H9 (cell line): ENCODE measurements around the gene TBC1D2. TPM values are rescaled to one million over a fixed set of nuclear protein-coding genes. Genes with fewer than 3 reads are reported as not detected.

Experiments
- DNase-seq: peaks from one replicate; pipeline ENCODE4 v3.0.0-alpha.2; 2017
- H2AFZ ChIP-seq: one replicate; pipeline ENCODE4 v1.6.1; 2013; ENCODE audit warnings: mild to moderate bottlenecking, low read length, control low read depth, moderate library complexity
- H2AK5ac ChIP-seq: 2 replicates; pipeline ENCODE4 v1.6.1; 2013; ENCODE audit warnings: low read length, control low read depth, mixed read lengths; ENCODE audit not compliant: insufficient read length
- H2BK120ac ChIP-seq: one replicate; pipeline ENCODE4 v1.6.1; 2013; ENCODE audit warnings: low read depth, mild to moderate bottlenecking, low read length, control low read depth, inconsistent platforms; ENCODE audit not compliant: poor library complexity, severe bottlenecking
- H2BK12ac ChIP-seq: 2 replicates; pipeline ENCODE4 v1.6.1; 2013; ENCODE audit warnings: low read length, control low read depth, mixed read lengths, low read depth; ENCODE audit not compliant: insufficient read length
- H2BK15ac ChIP-seq: 2 replicates; pipeline ENCODE4 v1.6.1; 2013; ENCODE audit warnings: low read depth, low read length, control low read depth
- H2BK20ac ChIP-seq: one replicate; pipeline ENCODE4 v1.6.1; 2013; ENCODE audit warnings: low read depth, mild to moderate bottlenecking, low read length, control low read depth, inconsistent platforms; ENCODE audit not compliant: poor library complexity, severe bottlenecking
- H2BK5ac ChIP-seq: 2 replicates; pipeline ENCODE4 v1.6.1; 2013; ENCODE audit warnings: low read length, control low read depth, mixed read lengths; ENCODE audit not compliant: insufficient read length
- H3K14ac ChIP-seq: 2 replicates; pipeline ENCODE4 v1.6.1; 2013; ENCODE audit warnings: low read length, control low read depth; ENCODE audit not compliant: insufficient read depth
- H3K18ac ChIP-seq: 2 replicates; pipeline ENCODE4 v1.6.1; 2013; ENCODE audit warnings: low read depth, mild to moderate bottlenecking, mixed read lengths, low read length, control low read depth; ENCODE audit not compliant: insufficient read length
- H3K23ac ChIP-seq: 2 replicates; pipeline ENCODE4 v1.6.1; 2013; ENCODE audit warnings: low read length, control low read depth, mixed read lengths, low read depth; ENCODE audit not compliant: insufficient read length
- H3K23me2 ChIP-seq: 2 replicates; pipeline ENCODE4 v1.6.1; 2013; ENCODE audit warnings: low read depth, mild to moderate bottlenecking, mixed read lengths, low read length, control low read depth; ENCODE audit not compliant: insufficient read length, poor library complexity, severe bottlenecking
- H3K27ac ChIP-seq: 2 replicates; pipeline ENCODE4 v1.5.1; 2013; ENCODE audit warnings: low read length, control low read depth, mixed read lengths, low read depth; ENCODE audit not compliant: insufficient read length
- H3K27me3 ChIP-seq: 2 replicates; pipeline ENCODE4 v1.6.1; 2013; ENCODE audit warnings: low read length, control low read depth, inconsistent platforms; ENCODE audit not compliant: insufficient read depth
- H3K4ac ChIP-seq: 2 replicates; pipeline ENCODE4 v1.6.1; 2013; ENCODE audit warnings: low read depth, mild to moderate bottlenecking, control low read depth, inconsistent platforms, low read length, moderate library complexity
- H3K4me1 ChIP-seq: 2 replicates; pipeline ENCODE4 v1.6.1; 2013; ENCODE audit warnings: low read length, control low read depth, inconsistent platforms; ENCODE audit not compliant: insufficient read depth
- H3K4me2 ChIP-seq: 2 replicates; pipeline ENCODE4 v1.6.1; 2013; ENCODE audit warnings: low read length, control low read depth, mixed read lengths; ENCODE audit not compliant: insufficient read length, insufficient read depth
- H3K56ac ChIP-seq: 2 replicates; pipeline ENCODE4 v1.6.1; 2013; ENCODE audit warnings: low read depth, mild to moderate bottlenecking, mixed read lengths, low read length, control low read depth; ENCODE audit not compliant: insufficient read length
- H3K79me1 ChIP-seq: 2 replicates; pipeline ENCODE4 v1.6.1; 2013; ENCODE audit warnings: low read depth, mild to moderate bottlenecking, moderate library complexity, low read length, control low read depth, inconsistent platforms; ENCODE audit not compliant: insufficient read depth, poor library complexity, severe bottlenecking
- H3K79me2 ChIP-seq: 2 replicates; pipeline ENCODE4 v1.6.1; 2013; ENCODE audit warnings: low read length, control low read depth, inconsistent platforms; ENCODE audit not compliant: insufficient read depth
- H3K9ac ChIP-seq: 2 replicates; pipeline ENCODE4 v1.6.1; 2013; ENCODE audit warnings: low read length, control low read depth, mixed read lengths; ENCODE audit not compliant: insufficient read length; ENCODE audit errors: extremely low read depth
- H3K9me3 ChIP-seq: one replicate; pipeline ENCODE4 v1.6.1; 2013; ENCODE audit warnings: low read depth, low read length, inconsistent platforms; ENCODE audit not compliant: control insufficient read depth
- H3T11ph ChIP-seq: one replicate; pipeline ENCODE4 v1.6.1; 2013; ENCODE audit warnings: mild to moderate bottlenecking, low read length, control low read depth, inconsistent platforms
- H4K20me1 ChIP-seq: one replicate; pipeline ENCODE4 v1.6.1; 2013; ENCODE audit not compliant: control insufficient read depth, insufficient read length, insufficient read depth
- H4K5ac ChIP-seq: 2 replicates; pipeline ENCODE4 v1.6.1; 2013; ENCODE audit warnings: low read depth, mild to moderate bottlenecking, mixed read lengths, low read length, control low read depth; ENCODE audit not compliant: insufficient read length
- H4K8ac ChIP-seq: replicated peaks from 2 replicates; pipeline ENCODE4 v1.6.1; 2013; ENCODE audit warnings: low read length, control low read depth, mixed read lengths, low read depth; ENCODE audit not compliant: insufficient read length
- H4K91ac ChIP-seq: 2 replicates; pipeline ENCODE4 v1.6.1; 2013; ENCODE audit warnings: low read depth, mild to moderate bottlenecking, moderate library complexity, mixed read lengths, low read length, control low read depth; ENCODE audit not compliant: insufficient read length
- H3K27ac Mint-ChIP-seq, 3 experiments: 2 replicates in 2 of 3; 3 replicates in 1 of 3; pipeline ENCODE4 v1.8.0; 2020 to 2021; ENCODE audit warnings: mixed read lengths in 3 of 3, mild to moderate bottlenecking in 1 of 3, moderate library complexity in 1 of 3
- H3K27me3 Mint-ChIP-seq: 2 replicates; pipeline ENCODE4 v1.8.0; 2021; ENCODE audit warnings: low read depth, mild to moderate bottlenecking, moderate library complexity, mixed read lengths
- H3K36me3 Mint-ChIP-seq, 3 experiments: 2 replicates in 2 of 3; 3 replicates in 1 of 3; pipeline ENCODE4 v1.8.0; 2020 to 2021; ENCODE audit warnings: low read depth in 3 of 3, mixed read lengths in 3 of 3; ENCODE audit not compliant: insufficient read depth in 1 of 3
- H3K4me1 Mint-ChIP-seq, 2 experiments: 2 replicates each; pipeline ENCODE4 v1.8.0; 2020; ENCODE audit warnings: mixed read lengths in 2 of 2
- H3K4me3 Mint-ChIP-seq, 2 experiments: 2 replicates in 1 of 2; 3 replicates in 1 of 2; pipeline ENCODE4 v1.8.0; 2020 to 2021; ENCODE audit warnings: mild to moderate bottlenecking in 2 of 2, mixed read lengths in 2 of 2, moderate library complexity in 1 of 2
- H3K9me3 Mint-ChIP-seq, 2 experiments: 2 replicates in 1 of 2; 3 replicates in 1 of 2; pipeline ENCODE4 v1.8.0; 2020; ENCODE audit warnings: mild to moderate bottlenecking in 2 of 2, mixed read lengths in 2 of 2, moderate library complexity in 1 of 2
- CTCF ChIP-seq: fragments of 200-600 bp; sonication (generic); conservative IDR thresholded peaks from 3 replicates; pipeline ENCODE4 v1.8.0; 2021; ENCODE audit warnings: antibody characterized with exemption, mild to moderate bottlenecking
- WGBS: extraction: QIAGEN DNeasy Blood & Tissue Kit; methylation state at CpG from one replicate; pipeline ENCODE4 v1.1.7; 2013; ENCODE audit warnings: missing lambda C conversion rate, low lambda C conversion rate, mixed read lengths; ENCODE audit not compliant: insufficient read length; ENCODE audit errors: extremely low coverage; 5-methylcytosine and 5-hydroxymethylcytosine counted together
- total RNA-seq: library from RNA; stranded (reverse); gene quantifications from 2 replicates; pipeline ENCODE4 v1.2.1, GENCODE V29; 2021

Gene TBC1D2
- total RNA-seq, 1 experiment from 2014 or later = 2.9 TPM

- Histone ChIP-seq H2BK120ac (no peak overlapping the region), H3K27ac (no peak overlapping the region), H4K20me1 (no peaks in the 10 kb centered on the region), H3K18ac (no peak overlapping the region), H4K91ac (no peak overlapping the region), H3K4me1 (peaks cover 2% of the 10 kb centered on the region; the same call in 1 of the 2 replicates), H2AK5ac (no peak overlapping the region), H3K14ac (no peak overlapping the region), H2BK12ac (no peak overlapping the region), H2BK20ac (no peak overlapping the region), H3K79me2 (no peaks in the 10 kb centered on the region), H4K5ac (no peak overlapping the region), H2BK15ac (no peak overlapping the region), H3K23me2 (no peaks in the 10 kb centered on the region), H3K4ac (no peak overlapping the region), H3K27me3 (no peaks in the 10 kb centered on the region), H3K9ac (no peak overlapping the region), H3K9me3 (no peaks in the 10 kb centered on the region), H2AFZ (no peak overlapping the region), H3K56ac (no peak overlapping the region), H2BK5ac (no peak overlapping the region), H3K4me2 (no peak overlapping the region), H3K23ac (no peak overlapping the region), H3K79me1 (no peaks in the 10 kb centered on the region), H3T11ph (no peak overlapping the region), H4K8ac (no peak overlapping the region)
- no peak overlapping the region for H3K4me3 Mint-ChIP-seq
- peaks cover 25 to 38% of the 10 kb centered on the region in 2 experiments for H3K4me1 Mint-ChIP-seq
- H3K27ac Mint-ChIP-seq = no peak overlapping the region
- TF ChIP-seq CTCF = peak; percentile 95
- H3K27me3 Mint-ChIP-seq = no peaks in the 10 kb centered on the region; the same call in 1 of the 2 replicates
- DNase-seq = peak; percentile 89
- no peaks in the 10 kb centered on the region for H3K9me3 Mint-ChIP-seq
- no CpG with 5 or more reads among the region's 8 CpGs for WGBS
- no peaks in the 10 kb centered on the region for H3K36me3 Mint-ChIP-seq
Measured at GRCh38 chr9:98263482-98264357, 8.3 kb upstream of the TBC1D2 start.
